ENCODE data around the gene ZNF573. TPM values are rescaled to one million over a fixed set of nuclear protein-coding genes. Genes with fewer than 3 reads are reported as not detected.

ZNF573 gene
- total and polyA plus RNA-seq, 7 donors, result 1.2 to 9.7 (median 7.1) TPM; not detected in 1

- Histone ChIP-seq H3K9me3 (no peaks in the 10 kb centered on the region), H3K4me3 (peak overlapping the region in 2 of 4 donors; percentile 92 to 97), H3K36me3 (peaks cover 0 to 9% (median 3%) of the 10 kb centered on the region in 4 donors), H3K27ac (peak overlapping the region in 3 of 4 donors; percentile 84 to 92 (median 87)), H3K27me3 (no peaks in the 10 kb centered on the region), H3K4me1 (peaks cover 0 to 15% (median 11%) of the 10 kb centered on the region in 4 donors)
- intact Hi-C loops (cut with DNase I), result loop anchor here (2.0 kb wide), 2 partner anchors 26 to 250 kb away; partner anchors contain the start of gene ZNF570
- TF ChIP-seq POLR2AphosphoS5 (IDR thresholded peaks at IDR 0.05), result no peak
- TF ChIP-seq POLR2A (IDR thresholded peaks at IDR 0.05), result no peak
- TF ChIP-seq CTCF (IDR thresholded peaks at IDR 0.05), result no peak
- no peak for TF ChIP-seq EP300 (IDR thresholded peaks at IDR 0.05)
- DNase-seq, result no peak
- 29 to 60% methylated on average over 10 of the region's 10 CpGs for WGBS, 2 donors
These were observed 61.1 kb downstream of the ZNF573 start for GRCh38 chr19:37718304-37718703.

GRCh38 chr19:37716140-37716539, 63.2 kb downstream of the ZNF573 start:
- intact Hi-C loops (cut with DNase I), result no loop called here
- WGBS, 2 donors, result 96 to 98% methylated on average over 2 of the region's 2 CpGs
- no peaks in the 10 kb centered on the region for H3K9me3 ChIP-seq
- H3K36me3 ChIP-seq, result peaks cover 0 to 9% (median 3%) of the 10 kb centered on the region in 4 donors
- no peak for TF ChIP-seq POLR2A (IDR thresholded peaks at IDR 0.05)
- TF ChIP-seq EP300 (IDR thresholded peaks at IDR 0.05), result no peak
- TF ChIP-seq CTCF (IDR thresholded peaks at IDR 0.05), result no peak
- no peak for TF ChIP-seq POLR2AphosphoS5 (IDR thresholded peaks at IDR 0.05)
- no peak overlapping the region for H3K27ac ChIP-seq
- no peaks in the 10 kb centered on the region for H3K27me3 ChIP-seq
- DNase-seq, result no peak
- H3K4me3 ChIP-seq, result no peak overlapping the region
- peaks cover 0 to 15% (median 11%) of the 10 kb centered on the region in 4 donors for H3K4me1 ChIP-seq

DNA sequence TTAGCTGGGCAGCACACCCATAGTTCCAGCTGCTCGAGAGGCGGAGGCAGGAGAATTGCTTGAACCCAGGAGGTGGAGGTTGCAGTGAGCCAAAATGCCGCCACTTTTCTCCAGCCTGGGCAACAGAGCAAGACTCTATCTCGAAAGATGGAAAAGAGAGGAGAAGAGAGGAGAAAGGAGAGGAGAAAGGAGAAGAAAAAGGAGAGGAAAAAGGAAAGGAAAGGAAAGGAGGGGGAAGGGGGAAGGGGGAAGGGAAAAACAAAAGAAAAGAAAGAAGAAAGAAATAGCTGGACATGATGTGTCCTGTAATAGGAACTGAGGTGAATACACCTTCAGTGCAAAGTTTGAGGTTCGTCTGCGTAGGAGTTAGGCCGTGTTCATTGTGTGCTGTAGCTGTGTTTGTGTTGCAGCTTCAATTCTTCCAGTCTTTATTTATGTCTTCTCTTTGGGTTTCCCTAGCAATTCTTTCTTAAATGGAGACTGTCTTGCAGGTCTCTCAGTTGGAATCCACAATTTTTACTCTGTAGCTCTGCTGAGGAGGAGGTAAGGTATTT, 73.3 kb downstream of the ZNF573 start:
- H3K4me3 ChIP-seq, result no peak overlapping the region
- no peaks in the 10 kb centered on the region for H3K4me1 ChIP-seq
- H3K27ac ChIP-seq, result no peak overlapping the region
- DNase-seq, result no peak
- H3K27me3 ChIP-seq, result no peaks in the 10 kb centered on the region
- H3K9me3 ChIP-seq, result no peaks in the 10 kb centered on the region
- intact Hi-C loops (cut with DNase I), result no loop called here
- WGBS, 2 donors, result 97% methylated on average over 7 of the region's 7 CpGs
- no peak for TF ChIP-seq EP300 (IDR thresholded peaks at IDR 0.05)
- no peak for TF ChIP-seq POLR2A (IDR thresholded peaks at IDR 0.05)
- no peak for TF ChIP-seq POLR2AphosphoS5 (IDR thresholded peaks at IDR 0.05)
- no peak for TF ChIP-seq CTCF (IDR thresholded peaks at IDR 0.05)
- H3K36me3 ChIP-seq, result peaks cover 0 to 71% (median 24%) of the 10 kb centered on the region in 4 donors

GRCh38 chr19:37699057-37699456, 80.3 kb downstream of the ZNF573 start:
- H3K4me1 ChIP-seq, result no peaks in the 10 kb centered on the region
- H3K9me3 ChIP-seq, result peaks cover 0 to 7% (median 0%) of the 10 kb centered on the region in 4 donors
- H3K27ac ChIP-seq, result no peak overlapping the region
- H3K27me3 ChIP-seq, result no peaks in the 10 kb centered on the region
- intact Hi-C loops (cut with DNase I), result no loop called here
- 94 to 97% methylated on average over 5 of the region's 5 CpGs for WGBS, 2 donors
- TF ChIP-seq POLR2AphosphoS5 (IDR thresholded peaks at IDR 0.05) (no peak), CTCF (IDR thresholded peaks at IDR 0.05) (no peak), EP300 (IDR thresholded peaks at IDR 0.05) (no peak)
- no peak for DNase-seq
- H3K4me3 ChIP-seq, result no peak overlapping the region
- peaks cover 4 to 57% (median 14%) of the 10 kb centered on the region in 4 donors for H3K36me3 ChIP-seq

DNA sequence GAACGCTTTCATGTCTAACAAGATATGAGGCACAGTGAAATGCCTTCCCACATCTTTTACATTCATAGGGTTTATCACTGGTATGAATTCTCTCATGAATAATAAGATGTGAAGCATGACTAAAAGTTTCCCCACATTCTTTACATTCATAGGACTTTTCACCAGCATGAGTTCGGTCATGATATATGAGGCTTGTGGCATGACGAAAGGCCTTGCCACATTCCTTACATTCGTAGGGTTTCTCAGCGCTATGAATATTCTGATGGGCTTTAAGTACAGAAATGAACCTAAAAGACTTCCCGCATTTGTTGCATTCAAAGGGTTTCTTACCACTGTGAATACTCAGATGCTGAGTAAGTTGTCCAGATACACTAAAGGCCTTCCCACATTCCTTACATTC, 81.2 kb downstream of the ZNF573 start:
- Histone ChIP-seq H3K4me1 (no peaks in the 10 kb centered on the region), H3K9me3 (peaks cover 0 to 7% (median 0%) of the 10 kb centered on the region in 4 donors), H3K27me3 (no peaks in the 10 kb centered on the region), H3K27ac (no peak overlapping the region), H3K4me3 (no peak overlapping the region), H3K36me3 (peaks cover 4 to 49% (median 14%) of the 10 kb centered on the region in 4 donors)
- no peak for DNase-seq
- WGBS, 2 donors, result 97% methylated on average over 6 of the region's 6 CpGs
- intact Hi-C loops (cut with DNase I), result no loop called here
- TF ChIP-seq POLR2A (IDR thresholded peaks at IDR 0.05) (no peak), POLR2AphosphoS5 (IDR thresholded peaks at IDR 0.05) (no peak)

Data from sigmoid colon (tissue), 7 donors.